GM19455 (cell line): ENCODE data around the gene PRPSAP1.
"Not testable (repeated sequence)": the region's sequence is repeated elsewhere in the genome, so short reads cannot be mapped to it uniquely, and the experiment has no call there.

Experiments
- ATAC-seq: cut with Tn5 transposase; IDR thresholded peaks from one replicate; pipeline ENCODE4 v1.9.1; 2021; ENCODE audit not compliant: unreplicated experiment

The PRPSAP1 gene

DNA sequence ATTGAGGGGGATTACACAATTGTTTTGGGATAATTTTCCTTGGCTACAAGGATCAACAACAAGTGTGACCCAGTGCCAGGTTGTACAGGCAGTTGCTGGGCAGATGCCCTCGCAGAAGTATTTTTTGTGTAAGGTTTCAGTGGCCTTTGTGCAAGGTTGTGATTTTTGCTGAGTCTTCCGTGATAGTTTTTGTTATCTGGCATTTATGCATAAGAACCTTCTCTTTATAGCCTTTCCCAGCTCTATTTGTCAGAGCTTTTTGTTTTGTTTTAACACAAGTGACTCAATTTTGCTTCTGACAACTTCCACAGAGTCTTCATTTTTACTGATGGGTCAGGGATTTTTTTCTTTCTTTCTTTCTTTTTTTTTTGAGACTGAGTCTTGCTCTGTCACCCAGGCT is 6.7 kb upstream of the PRPSAP1 start:
- no peak for ATAC-seq

DNA sequence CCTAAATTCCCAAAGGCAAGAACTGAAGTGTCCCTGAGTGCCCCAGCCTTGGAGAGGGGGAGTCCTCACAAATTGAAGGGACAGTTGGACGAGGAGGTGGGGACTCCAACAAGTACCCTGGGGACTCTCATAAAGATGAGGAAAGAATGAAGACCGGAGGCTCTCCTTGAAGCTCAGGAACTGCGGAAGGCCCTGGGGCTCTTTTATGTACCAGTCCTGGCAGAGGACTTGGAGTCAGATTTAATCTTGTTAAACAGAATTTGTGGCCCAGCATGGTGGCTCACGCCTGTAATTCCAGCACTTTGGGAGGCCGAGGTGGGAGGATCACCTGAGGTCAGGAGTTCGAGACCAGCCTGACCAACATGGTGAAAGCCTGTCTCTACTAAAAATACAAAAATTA is 6.1 kb upstream of the PRPSAP1 start:
- ATAC-seq, result not testable (repeated sequence)

DNA sequence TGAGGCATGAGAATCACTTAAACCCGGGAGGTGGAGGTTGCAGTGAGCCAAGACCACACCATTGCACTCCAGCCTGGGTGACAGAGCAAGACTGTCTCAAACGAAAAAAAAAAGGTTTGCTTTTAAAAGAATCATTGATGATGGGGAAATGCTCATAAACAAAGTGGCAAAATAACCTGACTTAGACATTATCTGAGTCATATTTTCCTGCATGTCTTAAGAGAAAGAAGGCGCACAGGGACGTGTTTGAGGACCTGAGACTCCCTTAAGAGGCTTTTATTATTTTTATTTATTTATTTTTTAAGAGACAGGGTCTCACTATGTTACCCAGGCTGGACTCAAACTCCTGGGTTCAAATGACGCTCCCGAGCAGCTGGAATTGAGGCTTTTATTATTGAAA is 5.7 kb upstream of the PRPSAP1 start:
- ATAC-seq, result no peak

DNA sequence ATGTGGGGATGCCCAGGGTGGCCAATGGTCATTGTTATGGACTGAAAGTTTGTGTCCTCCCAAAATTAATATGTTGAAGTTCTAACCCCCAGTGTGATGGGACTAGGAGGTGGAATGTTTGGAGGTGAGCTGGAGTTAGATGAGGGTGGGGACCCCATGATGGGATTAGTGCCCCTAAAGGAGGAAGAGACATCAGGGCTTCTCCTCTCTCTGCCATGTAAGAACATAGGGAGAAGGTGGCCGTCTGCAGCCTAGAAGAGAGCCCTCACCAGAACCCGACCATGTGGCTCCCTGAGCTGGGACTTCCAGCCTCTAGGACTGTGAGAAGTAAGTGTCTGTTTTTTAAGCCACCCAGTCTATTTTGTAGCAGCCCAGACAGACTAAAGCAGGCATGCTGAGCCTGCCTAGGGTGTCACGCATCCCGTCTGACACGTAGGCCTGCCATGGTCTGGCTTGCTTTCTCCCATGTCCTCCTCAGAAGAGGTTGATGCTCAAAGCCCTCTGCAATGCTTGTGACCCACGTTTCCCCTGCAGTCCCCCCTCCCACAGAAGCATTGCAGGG is 4.0 kb upstream of the PRPSAP1 start:
- no peak for ATAC-seq

DNA sequence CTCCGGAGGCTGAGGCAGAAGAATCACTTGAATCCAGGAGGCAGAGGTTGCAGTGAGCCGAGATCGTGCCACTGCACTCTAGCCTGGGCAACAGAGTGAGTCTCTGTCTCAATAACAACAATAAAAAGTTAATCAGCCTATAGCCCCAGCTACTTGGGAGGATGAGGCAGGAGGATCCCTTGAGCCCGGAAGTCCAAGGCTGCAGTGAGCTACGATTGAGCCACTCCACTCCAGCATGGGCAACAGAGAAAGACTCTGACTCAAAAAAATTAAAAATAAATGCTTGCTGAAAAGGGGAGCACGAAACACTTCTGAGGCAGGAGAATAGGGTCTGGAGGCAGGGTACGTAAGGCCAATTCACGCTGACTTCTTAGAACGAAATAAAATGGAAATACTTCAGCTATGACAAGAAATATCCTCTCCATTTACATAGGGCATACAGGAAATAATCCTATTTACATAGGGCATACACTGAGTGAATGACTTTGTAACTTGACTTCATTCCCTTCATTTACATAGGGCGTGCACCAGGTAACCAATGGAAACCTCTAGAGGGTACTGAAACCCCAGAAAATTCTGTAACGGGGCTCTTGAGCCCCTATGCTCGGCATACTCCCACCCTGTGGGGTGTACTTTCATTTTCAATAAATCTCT is 3.2 kb upstream of the PRPSAP1 start:
- ATAC-seq, result no peak

DNA sequence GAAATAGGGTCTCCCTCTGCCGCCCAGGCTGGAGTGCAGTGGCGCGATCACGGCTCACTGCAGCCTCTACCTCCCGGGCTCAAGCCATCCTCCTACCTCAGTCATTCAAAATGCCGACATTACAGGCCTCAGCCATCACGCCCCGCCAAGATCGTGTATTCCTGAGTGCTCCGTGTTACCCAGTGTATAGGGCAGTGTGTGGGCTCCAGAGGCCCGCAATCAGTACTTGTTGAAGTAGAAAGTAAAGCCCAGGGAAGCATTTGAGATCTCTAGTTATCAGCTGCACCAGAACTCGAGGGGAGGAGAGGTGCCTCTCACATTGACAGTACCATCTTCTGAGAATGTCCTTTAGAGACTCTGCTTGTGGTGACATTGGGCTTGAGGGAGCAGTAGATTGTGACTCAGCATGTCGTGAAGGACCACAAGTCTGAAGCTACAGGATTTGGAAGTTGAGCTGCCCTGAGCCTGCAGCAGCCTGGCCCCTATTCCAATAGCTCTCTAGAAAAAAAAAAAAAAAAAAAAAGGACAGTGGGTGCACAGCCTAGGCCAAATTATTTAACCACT is 1.1 kb upstream of the PRPSAP1 start:
- ATAC-seq, result no peak

DNA sequence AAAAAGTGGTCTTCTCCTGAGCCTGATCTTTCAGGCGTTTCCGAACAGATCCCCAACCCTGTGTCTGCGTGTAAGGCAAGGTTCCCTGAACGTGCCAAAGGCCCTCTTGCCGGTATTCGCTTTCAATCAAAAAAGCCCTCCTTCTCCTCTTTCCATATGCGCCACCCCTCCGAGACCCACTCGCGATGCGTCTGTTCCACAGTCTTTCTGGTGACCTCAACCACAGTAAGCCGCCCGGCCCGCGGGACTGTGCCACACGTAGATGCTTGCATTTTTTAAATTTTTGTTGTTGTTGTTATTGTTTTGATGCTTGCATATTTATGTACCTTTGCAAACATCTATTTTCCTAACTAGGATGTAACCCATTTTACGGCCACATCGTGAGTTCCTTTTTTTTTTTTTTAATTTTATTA is 607 bp upstream of the PRPSAP1 start:
- no peak for ATAC-seq

DNA sequence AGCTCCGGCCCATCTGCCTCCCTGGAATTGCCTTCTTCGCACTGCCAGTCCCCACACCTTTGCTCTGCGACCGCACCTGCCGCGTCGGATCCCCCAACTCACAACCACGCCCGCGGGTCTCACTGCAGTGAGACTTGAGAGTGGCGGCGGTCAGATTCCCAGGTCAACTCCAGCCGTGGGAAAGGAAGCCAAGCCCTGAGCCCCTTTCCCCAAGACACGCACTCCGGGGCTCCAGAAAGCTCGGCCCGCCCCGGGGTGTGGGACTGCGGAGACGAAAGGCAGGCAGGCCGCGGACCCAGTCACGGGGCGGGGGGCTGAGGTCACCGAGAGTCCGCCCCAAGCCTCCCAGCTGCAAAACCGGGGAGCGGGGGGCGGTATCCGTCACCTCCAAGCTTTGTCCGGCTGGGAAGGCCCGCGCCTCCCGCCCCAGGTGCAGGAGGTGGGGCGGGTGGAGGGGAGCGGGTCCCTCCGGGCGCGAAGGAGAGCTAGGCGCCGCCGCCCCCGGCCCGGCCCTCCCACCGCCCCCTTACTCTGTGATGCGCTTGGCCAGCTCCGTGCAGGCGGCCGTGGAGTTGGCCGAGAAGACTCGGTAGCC is 615 bp downstream of the PRPSAP1 start:
- peak; percentile 32 for ATAC-seq

DNA sequence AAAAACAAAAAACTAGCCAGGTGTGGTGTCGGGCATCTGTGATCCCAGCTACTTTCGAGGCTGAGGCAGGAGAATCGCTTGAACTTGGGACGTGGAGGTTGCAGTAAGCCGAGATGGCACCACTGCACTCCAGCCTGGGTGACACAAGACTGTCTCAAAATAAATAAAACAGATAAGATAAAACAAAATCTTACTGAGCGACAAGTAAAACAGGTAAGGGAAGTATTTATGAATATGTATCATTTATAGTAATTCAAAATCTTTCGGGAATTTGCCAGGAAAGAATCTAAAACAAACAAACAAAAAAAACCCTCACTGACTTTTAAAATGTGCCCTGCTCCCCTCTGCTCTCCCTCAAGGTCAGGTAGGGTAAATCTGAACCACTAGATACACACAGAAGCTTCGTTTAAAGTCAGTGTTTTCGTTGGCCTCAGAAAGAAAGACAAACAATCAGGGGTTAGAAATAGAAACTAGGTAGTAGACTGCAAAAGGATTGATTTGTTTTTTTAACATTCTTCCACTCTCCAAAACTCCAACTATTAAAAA is 2.1 kb downstream of the PRPSAP1 start:
- ATAC-seq, result no peak

DNA sequence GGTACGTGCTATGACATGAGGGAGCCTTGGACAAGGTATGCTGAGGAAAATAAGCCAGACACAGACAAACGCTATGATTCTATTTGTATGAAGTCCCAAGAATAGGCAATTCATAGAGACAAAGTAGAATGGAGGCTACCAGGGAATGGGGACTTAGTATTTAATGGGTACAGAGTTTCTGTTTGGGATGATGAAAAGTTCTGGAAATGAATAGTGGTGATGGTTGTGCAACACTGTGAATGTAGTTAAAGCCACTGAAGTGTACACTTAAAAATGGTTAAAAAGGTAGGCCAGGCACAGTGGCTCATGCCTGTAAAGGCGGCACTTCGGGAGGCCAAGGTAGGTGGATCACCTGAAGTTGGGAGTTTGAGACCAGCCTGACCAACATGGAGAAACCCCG is 3.3 kb downstream of the PRPSAP1 start:
- ATAC-seq, result no peak

DNA sequence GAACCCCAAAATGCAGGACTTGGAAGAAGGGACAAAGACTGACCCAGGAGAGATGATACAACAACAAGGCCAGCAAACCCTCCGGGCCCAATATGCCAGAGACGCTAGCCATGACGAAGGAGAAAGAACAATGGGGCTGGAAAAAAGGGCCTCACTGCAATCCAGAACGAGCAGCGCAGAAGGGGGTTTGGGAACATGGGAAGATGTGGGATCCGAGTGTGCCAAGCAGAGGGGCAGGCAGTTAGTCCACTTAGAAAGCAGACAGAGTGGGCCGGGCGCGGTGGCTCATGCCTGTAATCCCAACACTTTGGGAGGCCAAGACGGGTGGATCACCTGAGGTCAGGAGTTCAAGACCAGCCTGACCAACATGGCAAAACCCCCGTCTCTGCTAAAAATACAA is 6.8 kb downstream of the PRPSAP1 start:
- ATAC-seq, result not testable (repeated sequence)

DNA sequence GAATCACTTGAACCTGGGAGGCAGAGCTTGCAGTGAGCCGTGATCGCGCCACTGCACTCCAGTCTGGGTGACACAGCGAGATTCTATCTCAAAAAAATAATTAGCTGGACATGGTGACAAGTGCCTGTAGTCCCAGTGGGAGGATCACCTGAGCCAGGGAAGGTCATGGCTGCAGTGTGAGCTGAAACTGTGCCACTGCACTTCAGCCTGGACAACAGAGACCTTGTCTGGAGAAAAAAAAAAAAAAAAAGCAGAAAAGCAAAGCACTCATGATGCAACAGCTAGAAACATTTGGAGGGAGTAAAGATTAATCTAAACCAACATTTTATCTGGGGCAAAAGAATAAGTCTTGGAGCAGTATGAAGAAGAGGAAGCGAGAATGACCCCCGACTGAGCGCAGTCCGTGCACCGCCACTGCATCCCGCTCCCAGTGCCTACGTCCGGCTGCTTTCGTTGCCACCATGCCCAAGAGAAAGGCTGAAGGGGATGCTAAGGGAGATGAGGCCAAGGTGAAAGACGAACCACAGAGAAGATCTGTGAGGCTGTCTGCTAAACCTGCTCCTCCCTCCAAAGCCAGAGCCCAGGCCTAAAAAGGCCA is 8.2 kb downstream of the PRPSAP1 start:
- no peak for ATAC-seq

DNA sequence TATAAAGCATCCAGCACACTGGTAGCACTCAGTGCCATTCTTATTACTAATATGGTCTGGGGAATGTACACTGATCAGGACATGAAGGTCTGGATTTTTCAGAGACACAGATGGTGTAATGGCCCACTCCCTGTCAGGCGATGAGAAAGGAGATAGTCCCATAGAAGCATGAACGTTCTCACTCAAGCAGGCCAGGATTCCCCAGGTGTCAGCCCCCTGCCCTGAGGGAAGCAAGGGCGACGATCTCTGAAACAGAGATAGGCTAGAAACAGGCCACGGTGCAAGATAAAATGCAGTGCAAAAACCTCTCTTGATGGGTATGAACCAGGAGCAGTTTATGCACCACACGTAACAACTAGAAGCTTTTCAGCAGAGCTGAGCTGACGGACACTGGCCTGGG is 10.6 kb downstream of the PRPSAP1 start:
- ATAC-seq, result no peak

DNA sequence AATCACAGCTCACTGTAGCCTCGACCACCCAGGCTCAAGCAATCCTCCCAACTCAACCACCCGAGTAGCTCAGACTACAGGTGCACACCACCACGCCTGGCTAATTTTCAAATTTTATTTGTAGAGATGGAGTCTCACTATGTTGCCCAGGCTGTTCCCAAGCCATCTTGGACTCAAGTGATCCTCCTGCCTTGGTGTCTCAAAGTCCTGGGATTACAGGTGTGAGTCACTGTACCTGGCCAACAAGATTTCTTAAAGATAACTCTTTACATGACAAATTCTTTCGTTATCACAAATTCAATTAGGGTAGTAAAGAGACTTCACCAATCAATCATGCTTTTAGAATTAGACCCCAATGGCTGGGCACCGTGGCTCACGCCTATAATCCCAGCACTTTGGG is 12.4 kb downstream of the PRPSAP1 start:
- no peak for ATAC-seq

DNA sequence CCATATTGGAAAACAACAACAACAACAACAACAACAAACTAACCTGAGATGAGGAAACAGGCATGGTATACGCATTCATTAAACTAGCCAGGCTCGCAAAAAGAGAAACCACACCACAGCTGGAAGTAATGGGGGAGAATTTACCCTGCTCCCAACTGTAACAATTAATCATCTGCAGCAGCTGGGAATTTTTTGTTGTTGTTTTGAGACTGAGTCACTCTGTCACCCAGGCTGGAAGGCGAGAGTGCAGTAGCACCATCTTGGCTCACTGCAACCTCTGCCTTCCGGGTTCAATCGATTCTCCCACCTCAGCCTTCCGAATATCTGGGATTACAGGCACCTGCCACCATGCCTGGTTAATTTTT is 16.3 kb downstream of the PRPSAP1 start:
- ATAC-seq, result no peak

DNA sequence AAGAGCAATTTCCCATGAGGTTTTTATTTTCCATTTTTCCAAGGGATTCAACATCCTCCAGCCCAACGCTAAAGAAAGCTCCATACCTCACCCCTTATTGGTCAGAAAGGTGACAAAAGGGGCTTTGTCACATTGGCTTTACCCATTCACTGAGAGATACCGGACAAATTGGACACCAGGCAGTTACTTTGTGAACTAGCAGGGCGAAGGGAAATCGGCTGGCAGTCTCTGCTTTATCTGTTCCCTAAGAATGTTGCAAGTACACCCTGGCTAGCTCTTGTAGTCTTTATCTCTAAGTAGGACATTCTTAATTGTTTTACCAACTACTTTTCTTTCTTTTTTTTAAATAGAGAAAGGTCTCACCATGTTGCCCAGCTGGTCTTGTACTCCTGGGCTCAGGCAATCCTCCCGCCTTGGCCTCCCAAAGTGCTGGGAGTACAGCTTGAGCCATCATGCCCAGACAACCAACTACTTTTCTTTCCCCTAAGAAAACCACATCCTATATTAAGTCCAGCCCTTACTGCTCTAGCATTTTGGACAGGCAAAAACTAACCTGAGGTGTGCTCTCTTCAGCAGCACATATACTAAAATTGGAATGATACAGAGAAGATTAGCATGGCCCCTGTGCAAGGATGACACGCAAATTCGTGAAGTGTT is 16.8 kb downstream of the PRPSAP1 start:
- no peak for ATAC-seq

DNA sequence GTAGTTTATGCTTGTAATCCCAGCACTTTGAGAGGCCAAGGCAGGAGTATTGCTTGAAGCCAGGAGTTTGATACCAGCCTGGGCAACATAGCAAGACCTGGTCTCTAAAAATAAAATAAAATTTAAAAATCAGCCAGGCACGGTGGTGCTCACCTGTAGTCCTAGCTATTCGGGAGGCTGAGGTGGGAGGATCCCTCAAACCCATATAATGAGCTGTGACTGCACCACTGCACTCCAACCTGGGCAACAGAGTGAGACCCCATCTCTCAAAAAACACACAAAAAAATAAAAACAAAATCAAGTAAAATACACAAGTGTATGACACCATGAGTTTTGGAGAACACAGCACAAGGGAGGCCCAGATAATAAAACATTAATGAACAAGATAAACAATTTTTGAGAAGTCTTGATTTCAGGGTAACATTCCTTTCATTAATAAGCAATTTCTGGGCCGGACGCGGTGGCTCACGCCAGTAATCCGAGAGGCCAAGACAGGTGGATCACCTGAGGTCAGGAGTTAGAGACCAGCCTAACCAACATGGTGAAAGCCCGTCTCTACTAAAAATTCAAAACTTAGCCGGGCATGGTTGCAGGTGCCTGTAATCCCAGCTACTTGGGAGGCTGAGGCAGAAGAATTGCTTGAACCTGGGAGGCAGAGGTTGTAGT is 17.9 kb downstream of the PRPSAP1 start:
- no peak for ATAC-seq

DNA sequence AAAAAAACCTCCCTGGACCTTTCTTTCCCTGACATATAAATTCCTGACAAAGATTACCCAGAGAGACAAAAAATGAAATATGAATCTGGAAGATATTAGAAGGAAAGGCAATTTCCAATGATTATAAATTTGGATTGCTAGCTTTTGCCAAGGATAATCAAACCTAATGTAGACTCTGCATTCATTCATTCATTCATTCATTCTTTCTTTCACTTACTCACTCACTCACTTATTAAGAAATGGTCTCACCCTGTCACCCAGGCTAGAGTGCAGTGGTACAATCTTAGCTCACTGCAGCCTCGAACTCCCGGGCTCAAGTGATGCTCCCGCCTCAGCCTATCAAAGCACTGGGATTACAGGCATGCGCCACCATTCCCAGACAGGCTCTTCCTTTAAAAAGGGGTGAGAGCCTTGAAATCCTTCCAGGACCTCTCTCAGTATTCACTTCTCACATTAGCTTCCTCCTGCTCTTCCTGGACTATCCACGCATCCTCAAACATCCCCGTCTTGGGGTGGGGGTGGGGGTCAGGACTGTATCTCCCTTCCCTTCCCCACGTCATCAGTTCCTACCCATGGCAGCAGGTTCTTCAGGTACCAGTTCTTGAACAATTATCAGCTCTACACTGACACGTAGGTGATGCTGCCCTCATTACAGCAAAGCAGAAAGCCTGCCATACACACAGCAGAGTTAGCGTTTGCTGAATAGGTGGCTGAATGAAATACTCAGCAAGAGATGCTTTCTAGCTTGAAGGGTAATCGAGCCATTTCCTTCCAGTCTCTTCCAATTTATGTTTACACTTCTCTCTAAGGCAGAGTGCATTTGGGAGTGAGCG is 19.8 kb downstream of the PRPSAP1 start:
- no peak for ATAC-seq

DNA sequence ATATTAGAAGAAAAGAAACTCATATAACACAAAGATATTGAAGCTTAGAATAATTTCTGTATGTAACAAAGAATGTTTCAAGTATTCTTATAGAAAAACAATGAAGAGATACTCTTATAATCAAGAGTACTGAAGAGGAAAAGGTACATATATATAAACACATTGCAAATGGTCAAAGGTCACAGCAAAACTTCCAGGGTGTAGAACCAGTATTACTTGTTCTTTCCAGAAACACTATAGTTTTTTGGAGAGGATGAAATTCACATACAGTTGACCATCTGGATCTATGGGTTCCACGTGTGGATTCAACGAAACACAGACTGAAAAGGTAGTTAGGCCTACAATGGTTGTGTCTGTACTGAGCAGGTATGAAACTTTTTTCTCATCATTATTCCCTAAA is 22.6 kb downstream of the PRPSAP1 start:
- no peak for ATAC-seq

DNA sequence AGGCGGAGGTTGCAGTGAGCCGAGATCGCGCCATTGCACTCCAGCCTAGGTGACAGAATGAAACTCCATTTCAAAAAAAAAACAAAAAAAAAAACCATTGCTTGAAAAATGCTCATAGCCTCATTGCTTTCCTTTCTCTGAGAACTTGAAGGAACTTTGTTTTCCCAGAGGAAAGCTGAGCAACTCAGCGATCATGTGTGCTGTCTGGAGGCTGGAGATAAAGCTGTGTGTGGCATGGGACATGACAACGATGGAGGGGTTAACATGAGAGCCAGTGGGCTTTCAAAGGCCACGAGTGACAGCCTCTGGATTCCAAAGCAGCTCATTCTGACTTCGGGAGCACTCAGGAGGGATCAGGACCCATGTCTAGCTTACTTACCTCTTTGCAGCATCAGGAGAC is 24.1 kb downstream of the PRPSAP1 start:
- ATAC-seq, result no peak
